B cell (primary cell): ENCODE measurements around the gene DPYSL4.

Experiments used
- CTCF ChIP-seq: fragments of 200-600 bp; IDR thresholded peaks from one replicate; pipeline ENCODE4 v1.8.0; 2022; ENCODE audit warnings: antibody characterized with exemption, mild to moderate bottlenecking
- EZH2 ChIP-seq: IDR thresholded peaks from 2 replicates; pipeline ENCODE4 v1.6.1; 2012; ENCODE audit warnings: borderline replicate concordance, low read depth, mild to moderate bottlenecking, moderate library complexity, low read length; ENCODE audit not compliant: insufficient read depth, poor library complexity, severe bottlenecking

GRCh38 chr10:132213917-132214316 is 27.2 kb downstream of the DPYSL4 start:
- no peak for TF ChIP-seq CTCF
- no peak for TF ChIP-seq EZH2
